Measurements from ENCODE around the gene SNAPC3. TPM values are rescaled to one million over a fixed set of nuclear protein-coding genes. Genes with fewer than 3 reads are reported as not detected.
A peak's percentile ranks its signal among the peaks of the same experiment; 100 is the strongest.
"Not testable (repeated sequence)": the region's sequence is repeated elsewhere in the genome, so short reads cannot be mapped to it uniquely, and the experiment has no call there.

SNAPC3 gene
- total and polyA plus RNA-seq, 11 donors = 12.5 to 41.1 (median 30.3) TPM

DNA sequence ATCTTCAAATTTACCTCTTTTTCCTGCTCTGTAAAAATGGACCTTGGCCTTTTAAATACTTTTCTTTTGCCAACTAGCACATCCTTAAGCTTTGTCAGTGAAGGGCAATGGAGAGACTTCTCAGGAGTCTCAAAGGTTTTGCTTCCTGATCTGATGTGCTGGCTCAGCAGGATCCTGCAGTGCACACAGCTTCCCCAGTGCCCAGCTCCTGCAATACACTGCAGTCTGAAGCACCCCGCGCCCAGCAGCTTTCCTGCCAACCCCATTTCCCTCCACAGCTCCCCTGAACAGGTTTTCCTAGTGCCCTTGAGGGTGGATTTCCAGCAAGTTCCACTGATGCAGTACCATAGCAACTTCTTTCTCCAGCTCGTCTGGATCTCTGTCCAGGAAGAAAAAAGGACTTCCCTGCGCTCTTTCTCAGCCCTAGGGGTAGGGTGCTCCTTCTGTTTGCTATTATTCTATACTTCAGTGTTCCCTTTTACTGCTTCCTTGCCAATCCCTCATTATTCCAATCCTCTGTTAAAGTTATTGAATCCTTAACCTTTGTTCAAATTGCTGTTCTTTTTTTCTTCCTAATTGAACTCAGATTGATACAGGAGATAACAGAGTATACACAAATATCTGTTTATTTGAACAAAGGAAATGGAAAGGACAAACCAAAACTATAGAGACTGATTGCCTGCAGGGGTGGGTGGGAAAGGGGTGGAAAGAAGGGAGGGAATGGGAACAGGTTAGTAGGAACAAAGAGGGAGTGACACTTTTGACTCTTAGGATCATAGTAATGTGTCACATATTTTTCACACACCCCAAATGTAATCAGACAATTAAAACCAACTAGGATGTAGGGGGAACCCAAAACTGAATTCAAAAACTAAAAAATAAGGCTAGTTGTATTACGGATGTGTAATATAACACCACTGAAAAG lies 8.5 kb downstream of the SNAPC3 start:
- DNase-seq (no peak), ATAC-seq (peak in 3 of 4 donors; percentile 26 to 70 (median 41))
- H3K27ac ChIP-seq = no peak overlapping the region
- peaks cover 0 to 53% (median 28%) of the 10 kb centered on the region in 9 donors for H3K36me3 ChIP-seq
- TF ChIP-seq, protein P1, sequence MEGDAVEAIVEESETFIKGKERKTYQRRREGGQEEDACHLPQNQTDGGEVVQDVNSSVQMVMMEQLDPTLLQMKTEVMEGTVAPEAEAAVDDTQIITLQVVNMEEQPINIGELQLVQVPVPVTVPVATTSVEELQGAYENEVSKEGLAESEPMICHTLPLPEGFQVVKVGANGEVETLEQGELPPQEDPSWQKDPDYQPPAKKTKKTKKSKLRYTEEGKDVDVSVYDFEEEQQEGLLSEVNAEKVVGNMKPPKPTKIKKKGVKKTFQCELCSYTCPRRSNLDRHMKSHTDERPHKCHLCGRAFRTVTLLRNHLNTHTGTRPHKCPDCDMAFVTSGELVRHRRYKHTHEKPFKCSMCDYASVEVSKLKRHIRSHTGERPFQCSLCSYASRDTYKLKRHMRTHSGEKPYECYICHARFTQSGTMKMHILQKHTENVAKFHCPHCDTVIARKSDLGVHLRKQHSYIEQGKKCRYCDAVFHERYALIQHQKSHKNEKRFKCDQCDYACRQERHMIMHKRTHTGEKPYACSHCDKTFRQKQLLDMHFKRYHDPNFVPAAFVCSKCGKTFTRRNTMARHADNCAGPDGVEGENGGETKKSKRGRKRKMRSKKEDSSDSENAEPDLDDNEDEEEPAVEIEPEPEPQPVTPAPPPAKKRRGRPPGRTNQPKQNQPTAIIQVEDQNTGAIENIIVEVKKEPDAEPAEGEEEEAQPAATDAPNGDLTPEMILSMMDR (IDR thresholded peaks at IDR 0.05) = no peak
- TF ChIP-seq POLR2A (IDR thresholded peaks at IDR 0.05) = no peak
- H3K9me3 ChIP-seq = no peaks in the 10 kb centered on the region
- intact Hi-C loops (cut with DNase I) = loop anchor here in 2 of 10 donors (5.0 to 10.0 kb wide), 2 partner anchors 64 to 66 kb away; no protein-coding TSS in a partner anchor
- H3K4me1 ChIP-seq = peaks cover 0 to 43% (median 17%) of the 10 kb centered on the region in 12 donors
- 49 to 65% (median 60%) methylated on average over 5 of the region's 5 CpGs for WGBS, 4 donors
- H3K4me3 ChIP-seq = no peak overlapping the region
- no peaks in the 10 kb centered on the region for H3K27me3 ChIP-seq

DNA sequence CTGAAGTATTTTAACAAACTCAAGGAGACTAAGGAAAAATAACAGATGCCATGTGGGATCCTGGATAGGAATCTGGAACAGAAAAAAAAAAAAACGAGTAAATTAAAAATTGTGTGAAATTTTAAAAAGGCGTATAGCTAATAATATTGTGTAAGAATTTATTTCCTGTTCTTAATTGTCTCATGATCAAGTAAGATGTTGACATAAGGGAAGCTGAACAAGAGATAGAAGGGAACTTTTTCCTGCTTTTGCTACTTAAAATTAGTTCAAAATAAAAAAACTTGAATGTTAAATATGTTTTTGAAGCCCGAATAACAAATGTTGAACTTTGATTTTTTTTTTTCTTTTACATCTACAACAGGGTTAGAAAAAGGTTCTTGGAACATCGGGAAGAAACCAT lies 10.5 kb downstream of the SNAPC3 start:
- Histone ChIP-seq H3K27ac (peak overlapping the region in 1 of 12 donors; percentile 4), H3K4me3 (no peak overlapping the region), H3K9me3 (no peaks in the 10 kb centered on the region), H3K4me1 (peaks cover 0 to 29% (median 11%) of the 10 kb centered on the region in 12 donors), H3K27me3 (no peaks in the 10 kb centered on the region), H3K36me3 (peaks cover 0 to 53% (median 38%) of the 10 kb centered on the region in 9 donors)
- DNase-seq (no peak), ATAC-seq (no peak)
- intact Hi-C loops (cut with DNase I) = loop anchor here in 2 of 10 donors (5.0 to 10.0 kb wide), 2 partner anchors 62 to 64 kb away; no protein-coding TSS in a partner anchor
- WGBS, 4 donors = 70 to 76% (median 72%) methylated on average over 4 of the region's 4 CpGs
- TF ChIP-seq, protein P1 (IDR thresholded peaks at IDR 0.05) = no peak
- no peak for TF ChIP-seq POLR2A (IDR thresholded peaks at IDR 0.05)

DNA sequence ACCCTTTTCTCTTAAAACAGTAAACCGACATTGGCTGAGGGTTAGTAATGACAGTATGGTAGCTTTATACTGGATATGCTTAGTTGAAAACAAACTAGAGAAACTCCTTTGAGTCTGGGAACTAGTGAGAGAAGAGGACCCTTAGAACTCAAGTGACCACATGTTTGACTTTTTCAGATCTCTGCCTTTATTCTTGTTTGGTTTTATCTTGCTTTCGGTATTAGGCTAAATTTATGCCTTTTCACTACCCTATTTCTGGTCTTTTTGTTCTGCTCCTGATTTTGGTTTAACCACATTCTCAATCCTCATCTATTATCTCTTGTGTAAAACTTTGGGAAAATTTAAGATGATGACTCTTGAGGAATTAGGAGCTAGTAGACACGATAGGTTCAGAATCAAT lies 11.0 kb downstream of the SNAPC3 start:
- 90 to 94% (median 92%) methylated on average over 3 of the region's 3 CpGs for WGBS, 4 donors
- no peak for ATAC-seq
- Histone ChIP-seq H3K27me3 (no peaks in the 10 kb centered on the region), H3K4me3 (no peak overlapping the region), H3K4me1 (peaks cover 0 to 29% (median 11%) of the 10 kb centered on the region in 12 donors), H3K9me3 (no peaks in the 10 kb centered on the region), H3K27ac (peak overlapping the region in 1 of 12 donors; percentile 4), H3K36me3 (peaks cover 0 to 53% (median 39%) of the 10 kb centered on the region in 9 donors)
- TF ChIP-seq, protein P1 (IDR thresholded peaks at IDR 0.05) = no peak
- no peak for TF ChIP-seq POLR2A (IDR thresholded peaks at IDR 0.05)
- intact Hi-C loops (cut with DNase I) = loop anchor here in 2 of 10 donors (5.0 to 10.0 kb wide), 2 partner anchors 61 to 64 kb away; no protein-coding TSS in a partner anchor
- DNase-seq = no peak

DNA sequence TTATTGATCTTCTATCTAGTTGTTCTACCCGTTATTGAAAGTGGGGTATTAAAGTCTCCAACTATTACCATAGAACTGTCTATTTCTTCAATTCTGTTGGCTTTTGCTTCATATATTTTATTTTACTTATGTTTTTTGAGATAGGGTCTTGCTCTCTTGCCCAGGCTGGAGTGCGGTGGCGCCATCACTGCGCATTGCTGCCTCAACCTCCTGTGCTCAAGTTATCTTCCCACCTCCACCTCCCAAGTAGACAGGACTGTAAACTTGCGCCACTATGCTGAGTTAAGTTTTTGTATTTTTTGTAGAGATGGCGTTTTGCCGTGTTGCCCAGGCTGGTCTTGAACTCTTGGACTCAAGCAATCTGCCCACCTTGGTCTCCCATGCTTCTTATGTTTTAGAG lies 16.2 kb downstream of the SNAPC3 start:
- Histone ChIP-seq H3K9me3 (no peaks in the 10 kb centered on the region), H3K27ac (no peak overlapping the region), H3K4me3 (no peak overlapping the region), H3K36me3 (peaks cover 0 to 61% (median 51%) of the 10 kb centered on the region in 9 donors), H3K4me1 (peaks cover 0 to 9% (median under 1%) of the 10 kb centered on the region in 12 donors), H3K27me3 (no peaks in the 10 kb centered on the region)
- no peak for DNase-seq
- TF ChIP-seq, protein P1 (IDR thresholded peaks at IDR 0.05) = no peak
- no peak for TF ChIP-seq POLR2A (IDR thresholded peaks at IDR 0.05)
- WGBS, 4 donors = 95 to 99% (median 98%) methylated on average over 7 of the region's 7 CpGs
- no peak for ATAC-seq
- intact Hi-C loops (cut with DNase I) = loop anchor here in 1 of 10 donors (10.0 kb wide), 1 partner anchor 56 kb away; no protein-coding TSS in a partner anchor

DNA sequence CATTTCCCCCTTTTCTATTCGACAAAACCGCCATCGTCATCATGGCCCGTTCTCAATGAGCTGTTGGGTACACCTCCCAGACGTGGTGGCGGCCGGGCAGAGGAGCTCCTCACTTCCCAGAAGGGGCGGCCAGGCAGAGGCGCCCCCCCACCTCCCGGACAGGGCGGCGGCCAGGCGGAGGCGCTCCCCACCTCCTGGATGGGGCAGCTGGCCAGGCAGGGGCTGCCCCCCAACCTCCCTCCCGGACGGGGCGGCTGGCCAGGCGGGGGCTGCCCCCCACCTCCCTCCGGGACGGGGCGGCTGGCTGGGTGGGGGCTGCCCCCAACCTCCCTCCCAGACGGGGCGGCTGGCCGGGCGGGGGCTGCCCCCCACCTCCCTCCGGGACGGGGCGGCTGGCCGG lies 19.2 kb downstream of the SNAPC3 start:
- ATAC-seq; H3K4me3 ChIP-seq; H3K9me3 ChIP-seq; intact Hi-C loops (cut with DNase I); H3K27me3 ChIP-seq; H3K27ac ChIP-seq; DNase-seq: not testable (repeated sequence)
- Histone ChIP-seq H3K4me1 (peaks cover 0 to 12% (median 0%) of the 10 kb centered on the region in 12 donors), H3K36me3 (peaks cover 0 to 68% (median 53%) of the 10 kb centered on the region in 9 donors)
- WGBS, 4 donors = 91 to 96% (median 94%) methylated on average over 13 to 24 of the region's 29 CpGs

DNA sequence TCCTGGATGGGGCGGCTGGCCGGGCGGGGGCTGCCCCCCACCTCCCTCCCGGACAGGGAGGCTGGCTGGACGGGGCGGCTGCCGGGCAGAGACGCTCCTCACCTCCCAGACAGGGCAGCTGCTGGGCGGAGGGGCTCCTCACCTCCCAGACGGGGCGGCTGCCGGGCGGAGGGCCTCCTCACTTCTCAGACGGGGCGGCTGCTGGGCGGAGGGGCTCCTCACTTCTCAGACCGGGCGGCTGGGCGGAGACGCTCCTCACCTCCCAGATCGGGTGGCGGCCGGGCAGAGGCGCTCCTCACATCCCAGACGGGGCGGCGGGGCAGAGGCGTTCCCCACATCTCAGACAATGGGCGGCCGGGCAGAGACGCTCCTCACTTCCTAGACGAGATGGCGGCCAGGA lies 19.6 kb downstream of the SNAPC3 start:
- ATAC-seq; H3K4me3 ChIP-seq; H3K9me3 ChIP-seq; H3K27me3 ChIP-seq; H3K27ac ChIP-seq; intact Hi-C loops (cut with DNase I); DNase-seq: not testable (repeated sequence)
- Histone ChIP-seq H3K4me1 (peaks cover 0 to 12% (median 0%) of the 10 kb centered on the region in 12 donors), H3K36me3 (peaks cover 0 to 68% (median 54%) of the 10 kb centered on the region in 9 donors)
- 98 to 100% (median 98%) methylated on average over 5 to 33 of the region's 33 CpGs for WGBS, 4 donors

Measured in heart left ventricle (tissue), 16 donors.